ENCODE results near the gene SLC44A3.

DNA sequence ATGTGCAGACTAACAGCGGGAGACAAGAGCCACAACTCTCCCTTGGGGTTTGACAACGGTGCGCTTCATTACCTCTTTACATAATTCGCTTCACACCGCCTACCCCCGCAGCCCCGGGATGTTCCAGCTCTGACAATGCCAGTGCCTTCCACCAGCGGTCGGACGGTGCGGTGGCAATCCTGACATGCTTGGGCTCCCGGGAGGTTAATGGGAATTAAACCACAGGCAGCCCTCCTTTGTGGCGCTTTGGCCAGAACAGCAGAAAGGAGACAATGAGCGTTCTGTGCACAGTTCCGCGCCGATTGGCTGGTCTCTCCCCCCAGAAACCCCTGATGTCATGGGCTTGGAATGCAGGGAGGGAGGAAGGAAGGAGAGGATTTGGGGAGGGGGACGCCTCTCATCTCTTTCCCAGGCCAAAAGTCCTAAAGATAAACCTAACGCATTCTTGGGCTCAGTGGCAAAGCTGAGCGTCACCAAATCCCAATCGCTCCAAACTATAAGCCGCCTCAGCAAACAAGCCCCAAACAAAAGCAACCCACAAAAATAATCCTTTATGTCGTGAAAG, 105.5 kb downstream of the SLC44A3 start:
- TF ChIP-seq CREB1 (CRISPR knock-in tag; IDR thresholded peaks at IDR 0.05; ENCODE audit: low read depth): peak; percentile 41; the same call in 1 of the 2 replicates
- TF ChIP-seq CTCF (conservative IDR thresholded peaks at IDR 0.05; ENCODE audit: low read depth in 2 of 2): no peak
- TF ChIP-seq EZH2 (IDR thresholded peaks at IDR 0.05; ENCODE audit: low read depth, unreplicated experiment): no peak
- TF ChIP-seq, protein P1, sequence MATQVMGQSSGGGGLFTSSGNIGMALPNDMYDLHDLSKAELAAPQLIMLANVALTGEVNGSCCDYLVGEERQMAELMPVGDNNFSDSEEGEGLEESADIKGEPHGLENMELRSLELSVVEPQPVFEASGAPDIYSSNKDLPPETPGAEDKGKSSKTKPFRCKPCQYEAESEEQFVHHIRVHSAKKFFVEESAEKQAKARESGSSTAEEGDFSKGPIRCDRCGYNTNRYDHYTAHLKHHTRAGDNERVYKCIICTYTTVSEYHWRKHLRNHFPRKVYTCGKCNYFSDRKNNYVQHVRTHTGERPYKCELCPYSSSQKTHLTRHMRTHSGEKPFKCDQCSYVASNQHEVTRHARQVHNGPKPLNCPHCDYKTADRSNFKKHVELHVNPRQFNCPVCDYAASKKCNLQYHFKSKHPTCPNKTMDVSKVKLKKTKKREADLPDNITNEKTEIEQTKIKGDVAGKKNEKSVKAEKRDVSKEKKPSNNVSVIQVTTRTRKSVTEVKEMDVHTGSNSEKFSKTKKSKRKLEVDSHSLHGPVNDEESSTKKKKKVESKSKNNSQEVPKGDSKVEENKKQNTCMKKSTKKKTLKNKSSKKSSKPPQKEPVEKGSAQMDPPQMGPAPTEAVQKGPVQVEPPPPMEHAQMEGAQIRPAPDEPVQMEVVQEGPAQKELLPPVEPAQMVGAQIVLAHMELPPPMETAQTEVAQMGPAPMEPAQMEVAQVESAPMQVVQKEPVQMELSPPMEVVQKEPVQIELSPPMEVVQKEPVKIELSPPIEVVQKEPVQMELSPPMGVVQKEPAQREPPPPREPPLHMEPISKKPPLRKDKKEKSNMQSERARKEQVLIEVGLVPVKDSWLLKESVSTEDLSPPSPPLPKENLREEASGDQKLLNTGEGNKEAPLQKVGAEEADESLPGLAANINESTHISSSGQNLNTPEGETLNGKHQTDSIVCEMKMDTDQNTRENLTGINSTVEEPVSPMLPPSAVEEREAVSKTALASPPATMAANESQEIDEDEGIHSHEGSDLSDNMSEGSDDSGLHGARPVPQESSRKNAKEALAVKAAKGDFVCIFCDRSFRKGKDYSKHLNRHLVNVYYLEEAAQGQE (IDR thresholded peaks at IDR 0.05; ENCODE audit: unreplicated experiment): no peak
- TF ChIP-seq ZNF114 (CRISPR knock-in tag; IDR thresholded peaks at IDR 0.05): no peak
- TF ChIP-seq POLR2AphosphoS5 (IDR thresholded peaks at IDR 0.05; ENCODE audit: low read depth): no peak
- no peak for TF ChIP-seq EZH2phosphoT487 (IDR thresholded peaks at IDR 0.05; ENCODE audit: unreplicated experiment)
- no peak for TF ChIP-seq STAT1 (IDR thresholded peaks at IDR 0.05; ENCODE audit: unreplicated experiment)
- TF ChIP-seq ZNF331 (CRISPR knock-in tag; IDR thresholded peaks at IDR 0.05; ENCODE audit: low read depth): no peak
- no peak for TF ChIP-seq NANOG (IDR thresholded peaks at IDR 0.05; ENCODE audit: borderline replicate concordance)

All from GM23338 (cell line).